COLO829 (cell line): ENCODE results near the gene ELANE.
"Not testable (repeated sequence)": the region's sequence is repeated elsewhere in the genome, so short reads cannot be mapped to it uniquely, and the experiment has no call there.

Experiments
- DNase-seq: peaks from one replicate; pipeline ENCODE4 v3.0.0; 2012; ENCODE audit warnings: low spot score

Gene ELANE

GRCh38 chr19:842802-843179, 9.3 kb upstream of the ELANE start:
- DNase-seq: not testable (repeated sequence)

GRCh38 chr19:843180-843835, 8.8 kb upstream of the ELANE start:
- no peak for DNase-seq

- no peak for DNase-seq
Observed at GRCh38 chr19:843836-844545, 8.1 kb upstream of the ELANE start.

- no peak for DNase-seq
Observed at GRCh38 chr19:844546-844971, 7.5 kb upstream of the ELANE start.

- DNase-seq: no peak
Observed at GRCh38 chr19:845707-846521, 6.2 kb upstream of the ELANE start.

- no peak for DNase-seq
Observed at GRCh38 chr19:848386-848921, 3.6 kb upstream of the ELANE start.

GRCh38 chr19:849195-849594, 2.9 kb upstream of the ELANE start:
- not testable (repeated sequence) for DNase-seq

- DNase-seq: no peak
Observed at GRCh38 chr19:850221-850978, 1.7 kb upstream of the ELANE start.

GRCh38 chr19:850979-851335, 1.1 kb upstream of the ELANE start:
- no peak for DNase-seq

- DNase-seq: no peak
Observed at GRCh38 chr19:853014-853585, 997 bp downstream of the ELANE start.

- not testable (repeated sequence) for DNase-seq
Observed at GRCh38 chr19:853614-854220, 1.6 kb downstream of the ELANE start.

GRCh38 chr19:854549-854948, 2.4 kb downstream of the ELANE start:
- no peak for DNase-seq

- no peak for DNase-seq
Observed at GRCh38 chr19:855142-855541, 3.0 kb downstream of the ELANE start.

- DNase-seq: no peak
Observed at GRCh38 chr19:855566-856120, 3.5 kb downstream of the ELANE start.

- no peak for DNase-seq
Observed at GRCh38 chr19:858284-858683, 6.2 kb downstream of the ELANE start.

GRCh38 chr19:858868-859843, 7.1 kb downstream of the ELANE start, which contains the start of gene CFD:
CFD (plus strand) TSS chr19:859664; CDS start chr19:859690, 26 bp downstream.
- no peak for DNase-seq

- DNase-seq: no peak
Observed at GRCh38 chr19:861141-861755, 9.1 kb downstream of the ELANE start.

GRCh38 chr19:861756-862580, 9.9 kb downstream of the ELANE start:
- peak; percentile 94 for DNase-seq
